ENCODE data around the gene FDX1. TPM values are rescaled to one million over a fixed set of nuclear protein-coding genes. Genes with fewer than 3 reads are reported as not detected.
"Not testable (repeated sequence)": the region's sequence is repeated elsewhere in the genome, so short reads cannot be mapped to it uniquely, and the experiment has no call there.

FDX1 gene, protein sequence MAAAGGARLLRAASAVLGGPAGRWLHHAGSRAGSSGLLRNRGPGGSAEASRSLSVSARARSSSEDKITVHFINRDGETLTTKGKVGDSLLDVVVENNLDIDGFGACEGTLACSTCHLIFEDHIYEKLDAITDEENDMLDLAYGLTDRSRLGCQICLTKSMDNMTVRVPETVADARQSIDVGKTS
- polyA plus RNA-seq: 1 to 10 TPM; 7.0 to 9.7 (median 8.5) TPM

- H3K27ac ChIP-seq (ENCODE audit: low read depth, low read length): peak within 1 kb of the TSS; percentile 52
- WGBS, 3 donors: 0 to 1% (median 0%) methylated on average over 57 to 65 of the region's 65 CpGs
Measured at GRCh38 chr11:110429731-110430266, at the start of gene FDX1. Gene FDX1 (plus strand): TSS chr11:110429948. CDS start chr11:110430121, 173 bp downstream.

DNA sequence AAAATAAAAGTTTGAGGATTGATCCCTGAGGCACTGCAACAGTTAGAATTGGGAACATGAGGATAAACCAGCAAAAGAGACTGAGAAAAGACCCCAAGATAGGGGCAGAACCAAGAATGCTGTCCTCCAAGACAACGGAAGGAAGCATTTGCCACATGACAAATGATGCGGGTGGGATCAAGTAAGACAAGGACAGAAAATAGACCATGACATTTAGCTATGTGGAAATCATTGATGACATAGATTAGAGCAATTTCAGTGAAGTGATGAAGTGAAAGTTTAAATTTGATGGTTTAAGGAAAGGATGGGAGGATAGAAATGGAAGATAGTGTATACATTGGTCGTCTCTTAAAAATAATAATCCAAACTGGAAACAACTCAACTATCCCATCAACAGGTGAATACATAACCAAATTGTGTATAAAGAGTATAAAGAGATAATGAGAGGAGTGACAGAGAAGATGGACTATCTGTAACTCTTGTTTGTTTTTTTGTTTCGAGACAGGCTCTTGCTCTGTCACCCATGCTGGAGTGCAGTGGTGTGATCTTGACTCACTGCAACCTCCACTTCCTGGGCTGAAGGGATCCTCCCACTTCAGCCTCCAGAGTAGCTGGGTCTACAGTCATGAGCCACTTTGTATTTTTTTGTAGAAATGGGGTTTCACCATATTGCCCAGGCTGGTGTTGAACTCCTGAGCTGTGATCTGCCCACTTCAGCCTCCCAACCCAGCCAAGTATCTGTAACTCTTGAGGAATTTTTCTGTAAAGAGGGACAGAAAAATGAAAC lies 48.7 kb upstream of the FDX1 start:
- no peak overlapping the region for H3K27ac ChIP-seq (ENCODE audit: low read depth, low read length)
- WGBS, 3 donors: 87 to 92% (median 91%) methylated on average over 4 of the region's 4 CpGs

- 86 to 91% (median 89%) methylated on average over 9 of the region's 9 CpGs for WGBS, 3 donors
- not testable (repeated sequence) for H3K27ac ChIP-seq (ENCODE audit: low read depth, low read length)
Measured at GRCh38 chr11:110388231-110388630, 41.5 kb upstream of the FDX1 start.

DNA sequence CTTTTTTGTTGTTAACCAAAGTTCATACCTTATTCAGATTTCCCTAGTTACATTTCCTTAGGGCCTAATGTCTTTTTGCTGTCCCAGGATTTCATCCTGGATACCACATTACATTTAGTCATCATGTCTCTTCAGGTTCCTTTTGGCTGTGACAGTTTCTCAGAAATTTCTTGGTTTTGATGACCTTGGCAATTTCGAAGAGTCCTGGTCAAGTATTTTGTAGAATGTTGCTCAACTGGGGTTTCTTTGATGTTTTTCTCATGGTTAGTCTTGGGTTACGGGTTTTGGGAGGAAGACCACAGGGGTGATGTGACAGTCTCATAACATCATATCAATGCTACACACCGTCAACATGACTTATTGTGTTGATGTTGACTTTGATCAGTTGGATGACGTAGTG lies 39.8 kb upstream of the FDX1 start:
- WGBS, 3 donors: 63 to 94% (median 85%) methylated on average over 4 of the region's 4 CpGs
- no peak overlapping the region for H3K27ac ChIP-seq (ENCODE audit: low read depth, low read length)

- WGBS, 3 donors: 81 to 94% (median 92%) methylated on average over 3 of the region's 3 CpGs
- H3K27ac ChIP-seq (ENCODE audit: low read depth, low read length): no peak overlapping the region
Measured at GRCh38 chr11:110392056-110392455, 37.7 kb upstream of the FDX1 start.

DNA sequence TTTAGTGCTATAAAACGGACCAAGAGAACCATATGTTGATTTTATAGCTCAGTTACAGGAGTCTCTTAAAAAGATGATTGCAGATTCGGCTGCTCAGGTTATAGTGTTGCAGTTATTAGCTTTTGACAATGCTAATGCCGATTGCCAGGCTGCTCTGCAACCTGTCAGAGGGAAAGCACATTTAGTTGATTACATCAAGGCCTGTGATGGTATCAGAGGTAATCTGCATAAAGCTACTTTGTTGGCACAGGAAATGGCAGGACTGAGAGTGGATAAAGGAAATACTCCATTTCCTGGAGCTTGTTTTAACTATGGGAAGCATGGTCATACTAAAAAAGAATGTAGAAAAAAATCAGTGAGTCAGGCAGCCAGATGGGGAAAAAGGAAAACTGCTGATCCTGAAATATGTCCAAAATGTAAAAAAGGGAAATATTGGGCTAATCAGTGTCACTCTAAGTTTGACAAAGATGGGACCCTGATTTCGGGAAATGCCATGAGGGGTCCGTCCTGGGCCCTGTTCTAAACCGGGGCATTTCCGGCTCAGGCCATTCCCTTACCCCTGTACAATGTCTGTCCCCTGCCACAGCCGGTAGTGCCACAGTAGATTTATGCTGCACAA lies 32.0 kb upstream of the FDX1 start:
- 68 to 81% (median 71%) methylated on average over 8 of the region's 8 CpGs for WGBS, 3 donors
- not testable (repeated sequence) for H3K27ac ChIP-seq (ENCODE audit: low read depth, low read length)

GRCh38 chr11:110403585-110403984 lies 26.2 kb upstream of the FDX1 start:
- 94 to 97% (median 96%) methylated on average over 5 of the region's 5 CpGs for WGBS, 3 donors
- H3K27ac ChIP-seq (ENCODE audit: low read depth, low read length): not testable (repeated sequence)

GRCh38 chr11:110405636-110406035 lies 24.1 kb upstream of the FDX1 start:
- 59 to 82% (median 78%) methylated on average over 4 of the region's 4 CpGs for WGBS, 3 donors
- not testable (repeated sequence) for H3K27ac ChIP-seq (ENCODE audit: low read depth, low read length)

DNA sequence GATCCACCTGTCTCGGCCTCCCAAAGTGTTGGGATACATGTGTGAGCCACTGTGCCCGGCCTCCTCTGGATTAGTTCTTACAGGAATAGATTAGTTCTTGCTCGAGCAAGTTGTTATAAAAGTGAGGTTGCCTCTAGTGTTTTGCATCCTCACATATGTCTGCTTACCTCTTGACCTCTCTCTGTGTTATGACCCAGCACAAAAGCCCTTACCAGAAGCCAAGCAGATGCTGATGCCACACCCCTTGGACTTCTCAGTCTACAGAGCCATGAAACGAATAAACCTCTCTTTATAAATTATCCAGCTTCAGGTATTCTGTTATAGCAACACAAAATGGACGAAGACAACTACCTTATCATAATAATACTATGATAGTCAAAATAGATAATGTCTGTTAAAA lies 22.4 kb upstream of the FDX1 start:
- WGBS, 3 donors: 85 to 89% (median 88%) methylated on average over 5 of the region's 5 CpGs
- no peak overlapping the region for H3K27ac ChIP-seq (ENCODE audit: low read depth, low read length)

GRCh38 chr11:110409174-110409573 lies 20.6 kb upstream of the FDX1 start:
- WGBS, 3 donors: 9 to 24% (median 17%) methylated on average over 3 of the region's 3 CpGs
- H3K27ac ChIP-seq (ENCODE audit: low read depth, low read length): no peak overlapping the region

DNA sequence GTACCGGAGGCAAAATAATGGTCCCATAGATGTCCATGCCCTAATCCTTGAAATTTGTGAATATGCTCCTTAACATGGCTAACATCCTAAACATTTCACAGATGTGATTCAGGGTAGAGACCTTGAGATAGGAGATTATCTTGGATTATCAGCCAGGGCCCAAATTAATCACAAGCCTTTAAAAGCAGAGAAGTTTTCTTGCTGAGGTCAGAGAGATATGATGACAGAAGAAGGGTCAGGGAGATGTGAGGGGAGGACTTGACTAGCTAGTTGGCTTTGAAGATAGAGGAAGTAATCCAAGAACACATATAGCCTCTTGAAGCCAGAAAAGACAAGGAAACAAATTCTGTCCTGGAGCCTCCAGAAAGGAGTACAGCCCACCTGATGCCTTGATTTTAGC lies 19.1 kb upstream of the FDX1 start:
- 94 to 100% (median 97%) methylated on average over 1 of the region's 1 CpG for WGBS, 3 donors
- H3K27ac ChIP-seq (ENCODE audit: low read depth, low read length): no peak overlapping the region

DNA sequence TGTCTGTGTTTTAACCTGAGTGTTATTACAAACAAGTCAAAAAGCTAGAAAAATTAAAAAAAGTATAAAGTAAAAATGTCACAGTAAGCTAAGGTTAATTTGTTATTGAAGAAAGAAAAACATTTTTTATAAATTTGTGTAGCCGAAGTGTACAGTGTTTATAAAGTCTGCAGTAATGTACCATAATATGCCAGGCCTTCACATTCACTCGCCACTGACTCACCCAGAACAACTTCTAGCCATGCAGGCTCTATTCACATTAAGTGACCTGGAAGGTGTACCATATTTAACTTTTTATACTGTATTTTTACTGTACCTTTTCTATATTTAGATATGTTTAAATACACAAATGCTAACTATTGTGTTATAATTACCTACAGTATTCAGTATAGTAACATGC lies 14.7 kb upstream of the FDX1 start:
- WGBS, 3 donors: 93 to 98% (median 97%) methylated on average over 2 of the region's 2 CpGs
- H3K27ac ChIP-seq (ENCODE audit: low read depth, low read length): no peak overlapping the region

DNA sequence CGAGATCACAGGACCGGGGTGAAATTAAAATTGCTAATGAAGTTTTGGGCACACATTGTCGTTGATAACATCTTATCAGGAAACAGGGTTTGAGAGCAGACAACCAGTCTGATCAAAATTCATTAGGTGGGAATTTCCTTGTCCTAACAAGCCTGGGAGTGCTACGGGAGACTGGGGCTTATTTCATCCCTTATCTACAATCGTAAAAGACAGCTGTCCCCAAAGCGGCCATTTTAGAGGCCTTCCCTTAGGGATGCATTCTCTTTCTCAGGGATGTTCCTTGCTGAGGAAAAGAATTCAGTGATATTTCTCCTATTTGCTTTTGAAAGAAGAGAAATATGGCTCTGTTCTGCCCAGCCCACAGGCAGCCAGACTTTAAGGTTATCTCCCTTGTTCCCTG lies 8.1 kb upstream of the FDX1 start:
- not testable (repeated sequence) for H3K27ac ChIP-seq (ENCODE audit: low read depth, low read length)
- WGBS, 3 donors: 76 to 93% (median 89%) methylated on average over 6 of the region's 6 CpGs

DNA sequence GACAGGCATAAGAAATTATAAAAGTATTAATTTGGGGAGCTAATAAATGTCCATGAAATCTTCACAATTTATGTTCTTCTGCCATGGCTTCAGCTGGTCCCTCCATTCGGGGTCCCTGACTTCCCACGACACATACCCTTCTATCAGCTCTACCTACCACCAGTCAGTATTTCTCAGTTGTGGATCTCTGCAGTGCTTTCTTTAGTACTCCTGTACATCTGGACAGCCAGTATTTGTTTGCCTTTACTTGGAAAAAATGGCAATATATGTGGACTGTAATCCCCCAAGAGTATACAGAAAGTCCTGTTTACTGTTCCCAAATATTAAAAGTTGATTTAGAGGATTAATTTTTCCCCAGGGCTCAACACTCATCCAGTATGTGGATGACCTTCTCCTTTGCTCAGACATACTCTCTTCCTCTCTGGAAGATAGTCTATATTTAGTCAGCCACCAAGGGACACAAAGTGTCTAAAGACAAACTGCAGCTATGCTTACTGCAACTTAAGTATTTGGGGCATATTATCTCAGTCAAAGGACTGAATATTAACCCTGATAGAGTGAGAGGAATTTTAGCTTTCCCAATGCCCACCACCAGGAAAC lies 7.3 kb upstream of the FDX1 start:
- no peak overlapping the region for H3K27ac ChIP-seq (ENCODE audit: low read depth, low read length)
- WGBS, 3 donors: 86 to 87% (median 86%) methylated on average over 2 of the region's 2 CpGs

DNA sequence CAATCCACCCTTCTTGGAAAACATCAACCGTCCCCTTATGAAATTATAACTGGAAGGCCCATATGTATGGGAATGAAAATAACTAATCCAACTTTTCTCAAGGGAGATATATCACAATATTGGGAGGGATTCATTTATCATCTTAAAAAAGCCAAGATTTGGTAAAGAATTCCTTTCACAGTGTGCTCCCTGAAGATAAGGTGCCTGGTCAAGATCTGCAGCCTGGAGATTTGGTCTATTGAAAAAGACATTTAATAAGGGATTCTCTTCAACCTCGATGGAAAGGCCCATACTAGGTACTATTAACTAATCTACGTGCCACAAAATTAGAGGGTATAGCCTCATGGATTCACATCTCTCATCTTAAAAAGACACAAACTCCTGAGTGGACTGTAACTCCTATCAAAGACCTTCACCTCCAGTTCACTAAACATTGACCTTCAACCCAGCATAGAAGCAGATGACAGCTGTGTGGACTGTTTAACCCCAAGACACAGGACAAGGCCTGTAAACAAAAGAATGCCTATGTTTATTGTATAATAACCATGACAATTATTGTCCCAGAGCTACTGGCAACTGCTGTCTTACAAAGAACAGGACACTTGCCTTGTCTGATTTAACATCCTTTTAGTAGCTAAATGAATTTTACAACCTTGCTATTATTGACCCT lies 4.8 kb upstream of the FDX1 start:
- WGBS, 3 donors: 84 to 89% (median 86%) methylated on average over 3 of the region's 3 CpGs
- H3K27ac ChIP-seq (ENCODE audit: low read depth, low read length): no peak overlapping the region

GRCh38 chr11:110425751-110426545 lies 3.8 kb upstream of the FDX1 start:
- WGBS, 3 donors: 78 to 82% (median 78%) methylated on average over 9 of the region's 9 CpGs
- H3K27ac ChIP-seq (ENCODE audit: low read depth, low read length): no peak overlapping the region

DNA sequence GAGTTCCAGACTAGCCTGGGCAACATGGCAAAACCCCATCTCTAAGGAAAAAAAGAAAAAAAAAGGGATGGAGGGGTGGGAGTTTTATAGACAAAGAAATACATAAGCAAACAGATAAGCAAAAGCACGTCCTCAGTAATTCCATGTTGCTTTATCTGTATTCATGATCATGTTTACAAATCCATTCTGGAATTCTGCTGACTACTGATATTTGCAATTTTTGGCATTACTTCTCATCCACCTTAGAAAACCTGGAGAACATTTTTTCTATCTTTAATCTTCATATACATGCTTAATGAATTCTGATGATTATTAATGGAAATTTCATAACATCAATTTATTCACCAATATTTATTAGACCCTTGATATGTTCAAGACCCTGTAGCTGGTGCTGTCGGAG lies 1.7 kb upstream of the FDX1 start:
- H3K27ac ChIP-seq (ENCODE audit: low read depth, low read length): no peak overlapping the region
- 87 to 98% (median 97%) methylated on average over 2 of the region's 2 CpGs for WGBS, 3 donors

Data from adipose tissue (tissue), 3 donors.